HCT116 (cell line): ENCODE measurements around the gene DELE1. TPM values are rescaled to one million over a fixed set of nuclear protein-coding genes. Genes with fewer than 3 reads are reported as not detected.
A peak's percentile ranks its signal among the peaks of the same experiment; 100 is the strongest.
"Not testable (repeated sequence)": the region's sequence is repeated elsewhere in the genome, so short reads cannot be mapped to it uniquely, and the experiment has no call there.

Experiments
- ATAC-seq: fragments of 200-7000 bp; cut with Tn5 transposase; 2 replicates; pipeline ENCODE4 v1.9.1; 2020; ENCODE audit warnings: mild to moderate bottlenecking, moderate library complexity
- BruUV-seq: library from RNA; stranded (reverse); fragments of 400-500 nt; replicated peaks from 2 replicates; lab custom pipeline; 2021; lab: Mats Ljungman, UMichigan
- CTCF ChIA-PET: fragments of 300-600 bp; sonication (Branson Sonifier 250); formaldehyde crosslinking; loops from one replicate; lab custom pipeline; 2021; ENCODE audit warnings: antibody characterized with exemption; lab: Charles Lee
- POLR2A ChIA-PET: fragments of 300-600, 350-600 bp; sonication (Branson Sonifier 250); formaldehyde crosslinking; loops from one replicate; lab custom pipeline; 2021; ENCODE audit warnings: antibody characterized with exemption; lab: Charles Lee
- RAD21 ChIA-PET, 2 experiments: fragments of 300-600 bp; sonication (Branson Sonifier 250); formaldehyde crosslinking; loops; one replicate each; lab custom pipeline; 2023; ENCODE audit warnings: low total read pairs in 2 of 2; ENCODE audit not compliant: uncharacterized antibody in 2 of 2, unreplicated experiment in 2 of 2, low non-redundant PET in 1 of 2; lab: Charles Lee
- DNase-seq: peaks from one replicate; pipeline ENCODE4 v3.0.0-alpha.2; 2010; ENCODE audit warnings: low read depth, low spot score
- H2AFZ ChIP-seq: fragments of 200-600 bp; shearing (Covaris generic), sonication (generic); 2 replicates; pipeline ENCODE4 v1.6.1; 2017; ENCODE audit warnings: low read depth, mixed run types, mixed read lengths, antibody characterized with exemption, low read length; ENCODE audit not compliant: poor library complexity, severe bottlenecking
- H3K27ac ChIP-seq: 2 replicates; pipeline ENCODE4 v1.5.1; 2012; ENCODE audit warnings: low read depth, low read length
- H3K27me3 ChIP-seq: fragments of 200-600 bp; sonication (generic); 2 replicates; pipeline ENCODE4 v1.6.1; 2016; ENCODE audit warnings: mixed run types, low read length, mixed read lengths; ENCODE audit not compliant: insufficient read depth
- H3K36me3 ChIP-seq, 2 experiments: fragments of 200-500 bp in 1 of 2; fragments of 200-600 bp in 1 of 2; sonication (Bioruptor generic) in 1 of 2; sonication (generic) in 1 of 2; 2 replicates each; pipeline versions ENCODE4 v1.5.1 to v1.6.1; 2014 to 2016; ENCODE audit warnings: low read length in 2 of 2, inconsistent platforms in 1 of 2, mixed read lengths in 1 of 2, mixed run types in 1 of 2; ENCODE audit not compliant: insufficient read depth in 2 of 2, control insufficient read depth in 1 of 2
- H3K4me1 ChIP-seq, 2 experiments: fragments of 200-600 bp in 1 of 2; sonication (generic) in 1 of 2; 2 replicates each; pipeline versions ENCODE4 v1.5.1 to v1.6.1; 2012 to 2017; ENCODE audit warnings: low read length in 2 of 2, inconsistent platforms in 1 of 2, mild to moderate bottlenecking in 1 of 2, mixed read lengths in 1 of 2, mixed run types in 1 of 2, moderate library complexity in 1 of 2; ENCODE audit not compliant: insufficient read depth in 2 of 2, control insufficient read depth in 1 of 2
- H3K4me2 ChIP-seq: fragments of 200-600 bp; sonication (generic); 2 replicates; pipeline ENCODE4 v1.6.1; 2017; ENCODE audit warnings: mixed run types, low read length, mixed read lengths
- H3K4me3 ChIP-seq, 2 experiments: fragments of 200-600 bp in 1 of 2; sonication (generic) in 1 of 2; replicated peaks in 1 of 2; 2 replicates each; pipeline ENCODE4 v1.5.1; 2011 to 2016; ENCODE audit warnings: low read length in 2 of 2, control low read depth in 1 of 2, low read depth in 1 of 2, mild to moderate bottlenecking in 1 of 2, mixed read lengths in 1 of 2, mixed run types in 1 of 2
- H3K79me2 ChIP-seq: fragments of 200-600 bp; sonication (generic); 2 replicates; pipeline ENCODE4 v1.6.1; 2017; ENCODE audit warnings: mild to moderate bottlenecking, mixed run types, low read length, moderate library complexity, mixed read lengths; ENCODE audit not compliant: insufficient read depth
- H3K9ac ChIP-seq: fragments of 200-600 bp; sonication (generic); 2 replicates; pipeline ENCODE4 v1.6.1; 2016; ENCODE audit warnings: low read length, mixed read lengths
- H3K9me2 ChIP-seq: fragments of 200-600 bp; sonication (generic), shearing (Covaris generic); 2 replicates; pipeline ENCODE4 v1.6.1; 2017; ENCODE audit warnings: mixed run types, mild to moderate bottlenecking, moderate library complexity; ENCODE audit not compliant: insufficient read depth
- H3K9me3 ChIP-seq, 2 experiments: fragments of 200-500 bp in 1 of 2; fragments of 200-600 bp in 1 of 2; sonication (Bioruptor generic) in 1 of 2; sonication (generic) in 1 of 2; 2 replicates each; pipeline ENCODE4 v1.6.1; 2014 to 2017; ENCODE audit warnings: low read length in 2 of 2, mixed read lengths in 2 of 2, inconsistent platforms in 1 of 2, low read depth in 1 of 2, mild to moderate bottlenecking in 1 of 2, mixed run types in 1 of 2, moderate library complexity in 1 of 2; ENCODE audit not compliant: control insufficient read depth in 1 of 2, insufficient read depth in 1 of 2
- H4K20me1 ChIP-seq: fragments of 200-600 bp; sonication (generic), shearing (Covaris generic); 2 replicates; pipeline ENCODE4 v1.6.1; 2017; ENCODE audit warnings: mixed run types, mild to moderate bottlenecking, moderate library complexity; ENCODE audit not compliant: insufficient read depth
- ATF3 ChIP-seq: IDR thresholded peaks from 2 replicates; pipeline ENCODE4 v1.6.1; 2012
- POLR2AphosphoS5 ChIP-seq: IDR thresholded peaks from 2 replicates; pipeline ENCODE4 v1.6.1; 2011; ENCODE audit warnings: mild to moderate bottlenecking, low read depth, low read length, moderate library complexity
- intact Hi-C: fragments of 100-400 bp; cut with micrococcal nuclease; formaldehyde crosslinking; loops from 2 replicates; pipeline ENCODE4 v1.10.0; 2022
- total RNA-seq: library from RNA; stranded (reverse); gene quantifications from one replicate; pipeline ENCODE4 v1.2.1, GENCODE V29; 2021; ENCODE audit not compliant: unreplicated experiment

Gene DELE1
- total RNA-seq, 1 experiment from 2014 or later = 74.1 TPM

- ChIA-PET RAD21 (no interaction called here), POLR2A (no interaction called here)
- intact Hi-C loops = no loop called here
- no peak overlapping the region for H3K9ac ChIP-seq
- H4K20me1 ChIP-seq = no peaks in the 10 kb centered on the region
- peaks cover 4 to 6% of the 10 kb centered on the region in 2 experiments; a peak in 2 of 4 replicates for H3K36me3 ChIP-seq
- no peaks in the 10 kb centered on the region for H3K9me2 ChIP-seq
- H3K9me3 ChIP-seq = no peaks in the 10 kb centered on the region
- no peak overlapping the region for H2AFZ ChIP-seq
- H3K4me2 ChIP-seq = no peak overlapping the region
- peaks cover 4 to 19% of the 10 kb centered on the region in 2 experiments; a peak in 3 of 4 replicates for H3K4me1 ChIP-seq
- H3K4me3 ChIP-seq = no peak overlapping the region
- peaks cover 19% of the 10 kb centered on the region for H3K79me2 ChIP-seq
- no TSS peak for BruUV-seq
- ATAC-seq = no peak
- TF ChIP-seq POLR2AphosphoS5 (0 out of 2 replicates have a peak, but pooled peaks have one; percentile 24), ATF3 (no peak)
- TF ChIP-seq, all 23 proteins: peak for 1
- Histone ChIP-seq H3K27ac (no peak overlapping the region), H3K27me3 (no peaks in the 10 kb centered on the region)
- CTCF ChIA-PET = no interaction called here
- no peak for DNase-seq
Observed at GRCh38 chr5:141920771-141921170, 2.9 kb upstream of the DELE1 start.

- Histone ChIP-seq H3K4me1 (peaks cover 4 to 13% of the 10 kb centered on the region in 2 experiments; a peak in 3 of 4 replicates), H3K9ac (peak overlapping the region; percentile 95), H3K27ac (peak overlapping the region; percentile 95), H3K4me2 (peak overlapping the region; percentile 97), H3K4me3 (peak overlapping the region; percentile 93 to 97), H3K36me3 (peaks cover 11 to 25% of the 10 kb centered on the region in 2 experiments; a peak in 3 of 4 replicates), H3K79me2 (peaks cover 29% of the 10 kb centered on the region)
- H3K27me3 ChIP-seq, H3K9me2 ChIP-seq, DNase-seq, H3K9me3 ChIP-seq, intact Hi-C loops, H4K20me1 ChIP-seq, H2AFZ ChIP-seq, BruUV-seq: not testable (repeated sequence)
- CTCF ChIA-PET = interaction anchor here (1.0 to 3.1 kb wide), 5 partner anchors 9 to 231 kb away, joined by 3 to 17 read pairs (median 5); no protein-coding TSS in a partner anchor
- POLR2A ChIA-PET = interaction anchor here (0.9 to 1.6 kb wide), 6 partner anchors 7 to 46 kb away, joined by 3 to 7 read pairs (median 4); no protein-coding TSS in a partner anchor
- RAD21 ChIA-PET = interaction anchor here in 1 of 2 experiments (0.7 to 1.0 kb wide), 2 partner anchors 38 to 561 kb away, joined by 3 read pairs; no protein-coding TSS in a partner anchor
- peak; percentile 8 for ATAC-seq
Observed at GRCh38 chr5:141922827-141923447, 734 bp upstream of the DELE1 start.
